Neural cell (in vitro differentiated cells): ENCODE measurements around the gene DMXL1. TPM values are rescaled to one million over a fixed set of nuclear protein-coding genes. Genes with fewer than 3 reads are reported as not detected.

Experiments
- H2AFZ ChIP-seq: fragments of 200-600, 300-800 bp; sonication (generic), shearing (Covaris generic); 2 replicates; pipeline ENCODE4 v1.6.0; 2014; ENCODE audit warnings: low read depth, mild to moderate bottlenecking, antibody characterized with exemption, low read length, moderate library complexity
- H3F3A ChIP-seq: fragments of 200-600 bp; shearing (Covaris generic); 2 replicates; pipeline ENCODE4 v1.6.1; 2016; ENCODE audit warnings: mild to moderate bottlenecking, moderate library complexity, mixed read lengths, antibody characterized with exemption, low read length; ENCODE audit not compliant: insufficient read depth, poor library complexity, severe bottlenecking
- H3K27ac ChIP-seq: fragments of 200-600, 300-800 bp; sonication (generic), shearing (Covaris generic); 2 replicates; pipeline ENCODE4 v1.5.1; 2014; ENCODE audit warnings: mild to moderate bottlenecking, low read length, moderate library complexity
- H3K27me3 ChIP-seq: fragments of 300-800, 200-600 bp; sonication (generic), shearing (Covaris generic); 2 replicates; pipeline ENCODE4 v1.6.0; 2014; ENCODE audit warnings: mild to moderate bottlenecking, low read depth, low read length, moderate library complexity; ENCODE audit not compliant: insufficient read depth
- H3K36me3 ChIP-seq: fragments of 300-800, 200-600 bp; sonication (generic), shearing (Covaris generic); 2 replicates; pipeline ENCODE4 v1.5.1; 2014; ENCODE audit warnings: mild to moderate bottlenecking, antibody characterized with exemption, low read length, moderate library complexity; ENCODE audit not compliant: insufficient read depth
- H3K4me2 ChIP-seq: fragments of 300-800, 200-600 bp; sonication (generic), shearing (Covaris generic); 2 replicates; pipeline ENCODE4 v1.6.0; 2014; ENCODE audit warnings: mild to moderate bottlenecking, low read length
- H3K4me3 ChIP-seq: fragments of 300-800, 200-600 bp; sonication (generic), shearing (Covaris generic); 2 replicates; pipeline ENCODE4 v1.5.1; 2014; ENCODE audit warnings: mild to moderate bottlenecking, low read length, moderate library complexity
- H3K79me2 ChIP-seq: fragments of 200-600 bp; shearing (Covaris generic); replicated peaks from 2 replicates; pipeline ENCODE4 v1.6.0; 2014; ENCODE audit warnings: mild to moderate bottlenecking, low read length, moderate library complexity; ENCODE audit not compliant: insufficient read depth
- H3K9ac ChIP-seq: fragments of 300-800, 200-600 bp; sonication (generic), shearing (Covaris generic); 2 replicates; pipeline ENCODE4 v1.6.1; 2016; ENCODE audit warnings: mild to moderate bottlenecking, low read length, mixed read lengths
- H3K9me2 ChIP-seq: fragments of 200-600 bp; shearing (Covaris generic); 2 replicates; pipeline ENCODE4 v1.6.1; 2016; ENCODE audit warnings: mild to moderate bottlenecking, low read length, mixed read lengths; ENCODE audit not compliant: insufficient read depth
- H3K9me3 ChIP-seq: fragments of 200-600, 300-800 bp; sonication (generic), shearing (Covaris generic); 2 replicates; pipeline ENCODE4 v1.6.1; 2016; ENCODE audit warnings: mild to moderate bottlenecking, mixed run types, low read length, moderate library complexity, mixed read lengths
- H4K20me1 ChIP-seq: fragments of 200-600 bp; shearing (Covaris generic); 2 replicates; pipeline ENCODE4 v1.6.1; 2016; ENCODE audit warnings: mild to moderate bottlenecking, mixed run types; ENCODE audit not compliant: insufficient read depth
- CTCF ChIP-seq: fragments of 450-650 bp; IDR thresholded peaks from 2 replicates; pipeline ENCODE4 v1.5.1; 2014; ENCODE audit warnings: antibody characterized with exemption, mild to moderate bottlenecking, moderate library complexity; ENCODE audit not compliant: poor library complexity, severe bottlenecking
- EP300 ChIP-seq: fragments of 450-650 bp; conservative IDR thresholded peaks from 2 replicates; pipeline ENCODE4 v1.6.1; 2014; ENCODE audit warnings: antibody characterized with exemption, mild to moderate bottlenecking, moderate library complexity; ENCODE audit not compliant: poor library complexity, severe bottlenecking
- EZH2 ChIP-seq: fragments of 200-600, 300-800 bp; shearing (Covaris generic), sonication (generic); IDR thresholded peaks from 2 replicates; pipeline ENCODE4 v1.6.1; 2014; ENCODE audit warnings: antibody characterized with exemption, low read length, borderline replicate concordance, mild to moderate bottlenecking; ENCODE audit not compliant: insufficient read depth, poor library complexity, severe bottlenecking
- MXI1 ChIP-seq: fragments of 450-650 bp; conservative IDR thresholded peaks from 2 replicates; pipeline ENCODE4 v1.6.1; 2014; ENCODE audit warnings: antibody characterized with exemption, mild to moderate bottlenecking; ENCODE audit not compliant: poor library complexity, severe bottlenecking
- POLR2AphosphoS5 ChIP-seq: IDR thresholded peaks from 2 replicates; pipeline ENCODE4 v1.6.1; 2012
- RAD21 ChIP-seq: fragments of 450-650 bp; conservative IDR thresholded peaks from 2 replicates; pipeline ENCODE4 v1.6.1; 2014; ENCODE audit warnings: antibody characterized with exemption, mild to moderate bottlenecking, moderate library complexity
- SMC3 ChIP-seq: fragments of 450-650 bp; conservative IDR thresholded peaks from 2 replicates; pipeline ENCODE4 v1.6.1; 2014; ENCODE audit warnings: antibody characterized with exemption, mild to moderate bottlenecking, moderate library complexity; ENCODE audit not compliant: poor library complexity
- TAF1 ChIP-seq: IDR thresholded peaks from 2 replicates; pipeline ENCODE4 v1.6.1; 2012; ENCODE audit warnings: low read depth
- polyA plus RNA-seq: library from polyadenylated mRNA; depleted of rRNA; stranded (reverse); fragments of >200 nt; gene quantifications from 2 replicates; pipeline ENCODE4 v1.2.3, GENCODE V29; 2014
- TF ChIP-seq, protein P1 (sequence below): IDR thresholded peaks from 2 replicates; pipeline ENCODE4 v1.6.1; 2012; ENCODE audit warnings: borderline replicate concordance

The DMXL1 gene
- polyA plus RNA-seq, 1 donor from 2014 or later = 46.9 TPM

- no peak for TF ChIP-seq CTCF
- no peak for TF ChIP-seq EP300
- no peak for TF ChIP-seq POLR2AphosphoS5
- TF ChIP-seq SMC3 = no peak
- TF ChIP-seq MXI1 = no peak
- TF ChIP-seq EZH2 = no peak
- no peak overlapping the region for H3K9ac ChIP-seq
- no peaks in the 10 kb centered on the region for H4K20me1 ChIP-seq
- H3K4me3 ChIP-seq = no peak overlapping the region
- no peak overlapping the region for H3K4me2 ChIP-seq
- H3K36me3 ChIP-seq = peaks cover 7% of the 10 kb centered on the region
- no peaks in the 10 kb centered on the region for H3K9me2 ChIP-seq
- H3F3A ChIP-seq = no peaks in the 10 kb centered on the region
- H3K27me3 ChIP-seq = no peaks in the 10 kb centered on the region
- H2AFZ ChIP-seq = no peak overlapping the region
- no peak overlapping the region for H3K27ac ChIP-seq
- no peaks in the 10 kb centered on the region for H3K9me3 ChIP-seq
- no peaks in the 10 kb centered on the region for H3K79me2 ChIP-seq
Observed at GRCh38 chr5:119191944-119192343, 121.1 kb downstream of the DMXL1 start.

GRCh38 chr5:119200795-119201194, 129.9 kb downstream of the DMXL1 start:
- Histone ChIP-seq H3K36me3 (peaks cover 7% of the 10 kb centered on the region), H3K4me3 (no peak overlapping the region), H2AFZ (no peak overlapping the region), H4K20me1 (no peaks in the 10 kb centered on the region), H3F3A (no peaks in the 10 kb centered on the region), H3K9ac (no peak overlapping the region), H3K27ac (no peak overlapping the region), H3K9me2 (no peaks in the 10 kb centered on the region), H3K27me3 (no peaks in the 10 kb centered on the region), H3K4me2 (no peak overlapping the region), H3K9me3 (no peaks in the 10 kb centered on the region), H3K79me2 (no peaks in the 10 kb centered on the region)
- TF ChIP-seq EZH2 (no peak), TAF1 (no peak), SMC3 (no peak), POLR2AphosphoS5 (no peak), MXI1 (no peak), CTCF (no peak), EP300 (no peak), RAD21 (no peak)
- TF ChIP-seq, protein P1, sequence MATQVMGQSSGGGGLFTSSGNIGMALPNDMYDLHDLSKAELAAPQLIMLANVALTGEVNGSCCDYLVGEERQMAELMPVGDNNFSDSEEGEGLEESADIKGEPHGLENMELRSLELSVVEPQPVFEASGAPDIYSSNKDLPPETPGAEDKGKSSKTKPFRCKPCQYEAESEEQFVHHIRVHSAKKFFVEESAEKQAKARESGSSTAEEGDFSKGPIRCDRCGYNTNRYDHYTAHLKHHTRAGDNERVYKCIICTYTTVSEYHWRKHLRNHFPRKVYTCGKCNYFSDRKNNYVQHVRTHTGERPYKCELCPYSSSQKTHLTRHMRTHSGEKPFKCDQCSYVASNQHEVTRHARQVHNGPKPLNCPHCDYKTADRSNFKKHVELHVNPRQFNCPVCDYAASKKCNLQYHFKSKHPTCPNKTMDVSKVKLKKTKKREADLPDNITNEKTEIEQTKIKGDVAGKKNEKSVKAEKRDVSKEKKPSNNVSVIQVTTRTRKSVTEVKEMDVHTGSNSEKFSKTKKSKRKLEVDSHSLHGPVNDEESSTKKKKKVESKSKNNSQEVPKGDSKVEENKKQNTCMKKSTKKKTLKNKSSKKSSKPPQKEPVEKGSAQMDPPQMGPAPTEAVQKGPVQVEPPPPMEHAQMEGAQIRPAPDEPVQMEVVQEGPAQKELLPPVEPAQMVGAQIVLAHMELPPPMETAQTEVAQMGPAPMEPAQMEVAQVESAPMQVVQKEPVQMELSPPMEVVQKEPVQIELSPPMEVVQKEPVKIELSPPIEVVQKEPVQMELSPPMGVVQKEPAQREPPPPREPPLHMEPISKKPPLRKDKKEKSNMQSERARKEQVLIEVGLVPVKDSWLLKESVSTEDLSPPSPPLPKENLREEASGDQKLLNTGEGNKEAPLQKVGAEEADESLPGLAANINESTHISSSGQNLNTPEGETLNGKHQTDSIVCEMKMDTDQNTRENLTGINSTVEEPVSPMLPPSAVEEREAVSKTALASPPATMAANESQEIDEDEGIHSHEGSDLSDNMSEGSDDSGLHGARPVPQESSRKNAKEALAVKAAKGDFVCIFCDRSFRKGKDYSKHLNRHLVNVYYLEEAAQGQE = no peak
